Islet of Langerhans (tissue), 1 donor: ENCODE measurements around the gene WFDC8.
"Not testable (repeated sequence)": the region's sequence is repeated elsewhere in the genome, so short reads cannot be mapped to it uniquely, and the experiment has no call there.

Experiments
- FAIRE-seq: peaks from one replicate; lab custom pipeline; 2011; peaks lifted over from hg19 to GRCh38; lab: Jason Lieb, UNC

The WFDC8 gene

GRCh38 chr20:45579184-45579583, at the start of gene WFDC8:
Gene WFDC8, minus strand, starts transcription at chr20:45579284. Its CDS starts 37 bp downstream, at chr20:45579247.
- FAIRE-seq: no peak

GRCh38 chr20:45626540-45626939, 47.5 kb upstream of the WFDC8 start:
- no peak for FAIRE-seq

- FAIRE-seq: no peak
Observed at GRCh38 chr20:45621593-45621992, 42.5 kb upstream of the WFDC8 start.

GRCh38 chr20:45617591-45617990, 38.5 kb upstream of the WFDC8 start:
- FAIRE-seq: no peak

- no peak for FAIRE-seq
Observed at GRCh38 chr20:45612314-45612713, 33.2 kb upstream of the WFDC8 start.

- FAIRE-seq: no peak
Observed at GRCh38 chr20:45611054-45611453, 32.0 kb upstream of the WFDC8 start.

- FAIRE-seq: no peak
Observed at GRCh38 chr20:45607810-45608209, 28.7 kb upstream of the WFDC8 start.

GRCh38 chr20:45595235-45595634, 16.2 kb upstream of the WFDC8 start:
- FAIRE-seq: no peak

- no peak for FAIRE-seq
Observed at GRCh38 chr20:45593498-45593897, 14.4 kb upstream of the WFDC8 start.

- no peak for FAIRE-seq
Observed at GRCh38 chr20:45592574-45593189, 13.6 kb upstream of the WFDC8 start.

GRCh38 chr20:45589725-45590124, 10.6 kb upstream of the WFDC8 start:
- no peak for FAIRE-seq

GRCh38 chr20:45588800-45589199, 9.7 kb upstream of the WFDC8 start:
- no peak for FAIRE-seq

- FAIRE-seq: not testable (repeated sequence)
Observed at GRCh38 chr20:45585986-45586385, 6.9 kb upstream of the WFDC8 start.

GRCh38 chr20:45584294-45584693, 5.2 kb upstream of the WFDC8 start:
- FAIRE-seq: not testable (repeated sequence)

- FAIRE-seq: no peak
Observed at GRCh38 chr20:45583502-45583901, 4.4 kb upstream of the WFDC8 start.

- no peak for FAIRE-seq
Observed at GRCh38 chr20:45581702-45582101, 2.6 kb upstream of the WFDC8 start.

GRCh38 chr20:45578231-45578630, 853 bp downstream of the WFDC8 start:
- FAIRE-seq: no peak

- FAIRE-seq: no peak
Observed at GRCh38 chr20:45576995-45577394, 2.1 kb downstream of the WFDC8 start.

GRCh38 chr20:45575931-45576330, 3.2 kb downstream of the WFDC8 start:
- no peak for FAIRE-seq

GRCh38 chr20:45569650-45570049, 9.4 kb downstream of the WFDC8 start:
- FAIRE-seq: not testable (repeated sequence)

GRCh38 chr20:45564760-45565276, 14.3 kb downstream of the WFDC8 start:
- FAIRE-seq: no peak

GRCh38 chr20:45555198-45555597, 23.9 kb downstream of the WFDC8 start:
- FAIRE-seq: no peak

- no peak for FAIRE-seq
Observed at GRCh38 chr20:45552456-45552855, 26.6 kb downstream of the WFDC8 start.

GRCh38 chr20:45550765-45551164, 28.3 kb downstream of the WFDC8 start:
- FAIRE-seq: peak; percentile 65

- no peak for FAIRE-seq
Observed at GRCh38 chr20:45548410-45548809, 30.7 kb downstream of the WFDC8 start.
